Endothelial cell of umbilical vein (primary cell): ENCODE data around the gene LRRC8D. TPM values are rescaled to one million over a fixed set of nuclear protein-coding genes. Genes with fewer than 3 reads are reported as not detected.

Experiments
- BruUV-seq: library from RNA; stranded (reverse); fragments of 400-500 nt; replicated peaks from 2 replicates; lab custom pipeline; 2021; lab: Mats Ljungman, UMichigan
- CTCF ChIA-PET: fragments of 300-600, 350-600 bp; sonication (Branson Sonifier 250); formaldehyde crosslinking; loops from one replicate; lab custom pipeline; 2021; ENCODE audit warnings: antibody characterized with exemption, inconsistent platforms; lab: Charles Lee
- POLR2A ChIA-PET: fragments of 300-600, 350-600 bp; sonication (Branson Sonifier 250); formaldehyde crosslinking; loops from one replicate; lab custom pipeline; 2021; ENCODE audit warnings: antibody characterized with exemption, inconsistent platforms; lab: Charles Lee
- DNase-seq: peaks from one replicate; pipeline ENCODE4 v3.0.0-alpha.2; 2011; ENCODE audit warnings: low read depth, low spot score
- FAIRE-seq: peaks from 2 replicates; lab custom pipeline; 2011; peaks lifted over from hg19 to GRCh38; lab: Jason Lieb, UNC
- H2AFZ ChIP-seq: 2 replicates; pipeline ENCODE4 v1.6.0; 2012; ENCODE audit warnings: low read depth, low read length, control low read depth, inconsistent platforms
- H3K27ac ChIP-seq: 2 replicates; pipeline ENCODE4 v1.5.1; 2011; ENCODE audit warnings: low read depth, mild to moderate bottlenecking, control low read depth, low read length, moderate library complexity; ENCODE audit not compliant: insufficient read depth
- H3K27me3 ChIP-seq, 2 experiments: 2 replicates each; pipeline versions ENCODE4 v1.6.0 to v1.6.1; 2011; ENCODE audit warnings: low read length in 2 of 2, mixed read lengths in 1 of 2; ENCODE audit not compliant: control insufficient read depth in 2 of 2, insufficient read depth in 2 of 2
- H3K36me3 ChIP-seq, 2 experiments: 2 replicates in 1 of 2; 3 replicates in 1 of 2; pipeline ENCODE4 v1.5.1; 2011; ENCODE audit warnings: low read length in 2 of 2, mild to moderate bottlenecking in 1 of 2, moderate library complexity in 1 of 2; ENCODE audit not compliant: control insufficient read depth in 2 of 2, insufficient read depth in 2 of 2; ENCODE audit errors: extremely low read depth in 1 of 2
- H3K4me1 ChIP-seq: 3 replicates; pipeline ENCODE4 v1.5.1; 2011; ENCODE audit warnings: mild to moderate bottlenecking, low read length; ENCODE audit not compliant: control insufficient read depth, insufficient read depth; ENCODE audit errors: extremely low read depth
- H3K4me2 ChIP-seq: 2 replicates; pipeline ENCODE4 v1.6.1; 2011; ENCODE audit warnings: low read length, control low read depth, mixed read lengths; ENCODE audit not compliant: insufficient read depth
- H3K4me3 ChIP-seq, 3 experiments: fragments of 200-600 bp in 1 of 3; sonication (generic), shearing (Covaris generic) in 1 of 3; replicated peaks in 1 of 3; 2 replicates each; pipeline ENCODE4 v1.5.1; 2011 to 2016; ENCODE audit warnings: control low read depth in 3 of 3, low read length in 3 of 3, mild to moderate bottlenecking in 2 of 3, inconsistent platforms in 1 of 3, low read depth in 1 of 3, moderate library complexity in 1 of 3; ENCODE audit not compliant: insufficient read depth in 1 of 3
- H3K79me2 ChIP-seq: 2 replicates; pipeline ENCODE4 v1.6.0; 2012; ENCODE audit warnings: low read length, inconsistent platforms; ENCODE audit not compliant: control insufficient read depth, insufficient read depth
- H3K9ac ChIP-seq: replicated peaks from 2 replicates; pipeline ENCODE3; 2011; ENCODE audit warnings: low read length, control low read depth; ENCODE audit not compliant: insufficient read depth; ENCODE audit errors: extremely low read depth
- H3K9me1 ChIP-seq: replicated peaks from 3 replicates; pipeline ENCODE4 v1.6.0; 2011; ENCODE audit warnings: mild to moderate bottlenecking, low read length; ENCODE audit not compliant: control insufficient read depth, insufficient read depth; ENCODE audit errors: extremely low read depth
- H3K9me3 ChIP-seq: replicated peaks from 2 replicates; pipeline ENCODE4 v1.5.1; 2012; ENCODE audit warnings: low read length, inconsistent platforms; ENCODE audit not compliant: control insufficient read depth, insufficient read depth
- H4K20me1 ChIP-seq: replicated peaks from 2 replicates; pipeline ENCODE3; 2011; ENCODE audit warnings: mild to moderate bottlenecking, low read length; ENCODE audit not compliant: control insufficient read depth, insufficient read depth; ENCODE audit errors: extremely low read depth
- CTCF ChIP-seq, 2 donors: IDR thresholded peaks; 1 replicate in 1 of 2; 2 replicates in 1 of 2; pipeline ENCODE4 v1.5.1; 2011; ENCODE audit warnings: low read length in 2 of 2, mild to moderate bottlenecking in 2 of 2, moderate library complexity in 2 of 2, control low read depth in 1 of 2, inconsistent platforms in 1 of 2, low read depth in 1 of 2; ENCODE audit not compliant: insufficient read depth in 1 of 2; ENCODE audit errors: extremely low read depth in 1 of 2
- EZH2 ChIP-seq: IDR thresholded peaks from 2 replicates; pipeline ENCODE4 v1.6.1; 2012; ENCODE audit warnings: borderline replicate concordance, low read depth, mild to moderate bottlenecking, moderate library complexity, low read length, inconsistent platforms; ENCODE audit not compliant: severe bottlenecking
- FOS ChIP-seq: IDR thresholded peaks from 2 replicates; pipeline ENCODE4 v1.6.1; 2011; ENCODE audit warnings: mild to moderate bottlenecking, low read length, moderate library complexity, borderline replicate concordance; ENCODE audit not compliant: insufficient read depth
- GATA2 ChIP-seq: IDR thresholded peaks from 2 replicates; pipeline ENCODE4 v1.7.0; 2011; ENCODE audit warnings: low read depth, mild to moderate bottlenecking, moderate library complexity, mixed read lengths, low read length; ENCODE audit not compliant: insufficient read length, insufficient read depth
- JUN ChIP-seq: IDR thresholded peaks from 2 replicates; pipeline ENCODE4 v1.6.1; 2011; ENCODE audit warnings: borderline replicate concordance, low read depth; ENCODE audit not compliant: insufficient read length, insufficient read depth
- MYC ChIP-seq: IDR thresholded peaks from one replicate; pipeline ENCODE4 v1.6.1; 2011; ENCODE audit warnings: mild to moderate bottlenecking, low read depth, low read length
- POLR2A ChIP-seq: IDR thresholded peaks from 2 replicates; pipeline ENCODE4 v1.6.1; 2012; ENCODE audit warnings: low read depth, mild to moderate bottlenecking, control low read depth, low read length
- POLR2AphosphoS5 ChIP-seq: IDR thresholded peaks from 2 replicates; pipeline ENCODE4 v1.6.1; 2012; ENCODE audit warnings: low read depth, mild to moderate bottlenecking, control low read depth, low read length, moderate library complexity; ENCODE audit not compliant: insufficient read depth
- dilution Hi-C: fragments of 300-500 bp; cut with MboI; formaldehyde crosslinking; loops from one replicate; pipeline ENCODE4 v1.15.0; 2019; ENCODE audit warnings: low sequenced_read_pairs; ENCODE audit not compliant: extremely low pct_ligation_motif_present
- intact Hi-C: fragments of 100-400 bp; cut with micrococcal nuclease; formaldehyde crosslinking; loops from one replicate; pipeline ENCODE4 v1.10.0; 2022
- polyA plus RNA-seq, 4 experiments: library from polyadenylated mRNA; depleted of rRNA in 3 of 4; stranded (reverse) in 3 of 4; unstranded in 1 of 4; fragments of >200 nt; gene quantifications; 2 replicates each; pipeline versions ENCODE4 v1.2.1 to v1.2.3, GENCODE V29; 2011 to 2012; ENCODE audit warnings: missing spikeins in 1 of 4
- total RNA-seq: library from RNA; stranded (reverse); gene quantifications from 2 replicates; pipeline ENCODE4 v1.2.3, GENCODE V29; 2021
- TF ChIP-seq, protein P1 (sequence below): IDR thresholded peaks from 2 replicates; pipeline ENCODE4 v1.6.1; 2011; ENCODE audit not compliant: insufficient read depth, insufficient read length

LRRC8D gene
- total and polyA plus RNA-seq, 2 donors (not counting 3 experiments of a cell fraction or from before 2014, with no cell fraction given), result 31.9 to 37.7 TPM

DNA sequence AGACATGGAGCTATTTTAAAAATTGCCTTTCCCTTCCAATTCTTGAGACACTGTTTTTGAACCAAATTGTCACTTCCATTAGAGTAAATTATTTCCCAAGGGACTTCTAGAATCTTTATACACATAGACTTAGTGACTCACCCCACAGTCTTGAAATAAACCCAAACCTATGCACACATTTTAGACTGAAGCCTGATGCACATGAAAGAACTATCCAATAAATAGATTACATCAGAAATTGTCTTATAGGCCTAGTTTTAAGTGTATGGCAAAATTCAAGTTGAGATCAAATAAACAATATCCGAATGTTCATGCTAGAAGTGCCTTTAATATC is 141.9 kb downstream of the LRRC8D start:
- no peak overlapping the region for H3K27ac ChIP-seq
- POLR2A ChIA-PET, result no interaction called here
- H3K9me1 ChIP-seq, result no peaks in the 10 kb centered on the region
- H3K9me3 ChIP-seq, result no peaks in the 10 kb centered on the region
- no peaks in the 10 kb centered on the region for H3K27me3 ChIP-seq
- no peak for FAIRE-seq
- BruUV-seq, result no TSS peak
- H4K20me1 ChIP-seq, result no peaks in the 10 kb centered on the region
- H3K4me2 ChIP-seq, result no peak overlapping the region
- H2AFZ ChIP-seq, result no peak overlapping the region
- H3K4me3 ChIP-seq, result no peak overlapping the region
- H3K79me2 ChIP-seq, result no peaks in the 10 kb centered on the region
- intact Hi-C loops (no loop called here), dilution Hi-C loops (no loop called here)
- H3K36me3 ChIP-seq, result no peaks in the 10 kb centered on the region
- CTCF ChIA-PET, result interaction anchor here (1.5 kb wide), 3 partner anchors 12 to 119 kb away, joined by 3 to 7 read pairs (median 3); no protein-coding TSS in a partner anchor
- DNase-seq, result no peak
- no peak overlapping the region for H3K9ac ChIP-seq
- peaks cover 6% of the 10 kb centered on the region for H3K4me1 ChIP-seq
- TF ChIP-seq FOS (no peak), POLR2A (no peak), EZH2 (no peak), MYC (no peak), POLR2AphosphoS5 (no peak), JUN (no peak), CTCF (IDR thresholded peaks at IDR 0.05; ENCODE audit: extremely low read depth in 1 of 2, insufficient read depth in 1 of 2, low read depth in 1 of 2, low read length in 2 of 2) (no peak), GATA2 (no peak)
- TF ChIP-seq, protein P1, sequence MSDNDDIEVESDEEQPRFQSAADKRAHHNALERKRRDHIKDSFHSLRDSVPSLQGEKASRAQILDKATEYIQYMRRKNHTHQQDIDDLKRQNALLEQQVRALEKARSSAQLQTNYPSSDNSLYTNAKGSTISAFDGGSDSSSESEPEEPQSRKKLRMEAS, result no peak
